Measurements from ENCODE around the gene MITF. TPM values are rescaled to one million over a fixed set of nuclear protein-coding genes. Genes with fewer than 3 reads are reported as not detected.

MITF gene
- total and polyA plus RNA-seq, 2 experiments from 2014 or later: 73.2 to 99.9 TPM

DNA sequence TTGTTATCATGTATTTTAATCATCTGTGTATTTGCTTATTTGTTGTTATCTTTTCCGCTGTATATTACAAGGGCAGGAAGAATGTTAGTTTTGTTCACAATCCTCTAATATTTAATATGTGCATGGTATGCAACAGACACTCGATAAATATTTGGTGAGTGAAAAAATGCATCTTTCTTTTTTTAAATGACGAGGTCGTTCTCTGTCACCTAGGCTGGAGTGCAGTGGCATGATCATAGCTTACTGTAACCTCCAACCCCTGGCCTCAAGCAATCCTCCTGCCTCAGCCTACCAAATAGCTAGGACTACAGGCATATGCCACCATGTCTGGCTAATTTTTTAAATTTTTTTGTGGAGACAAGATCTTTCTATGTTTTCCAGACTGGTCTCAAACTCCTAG is 66.2 kb downstream of the MITF start:
- Histone ChIP-seq H3K4me1 (ENCODE audit: low read depth) (no peaks in the 10 kb centered on the region), H3K9me3 (ENCODE audit: low read depth) (no peaks in the 10 kb centered on the region), H3K36me3 (no peaks in the 10 kb centered on the region), H3K27ac (no peak overlapping the region), H3K27me3 (no peaks in the 10 kb centered on the region), H3K4me3 (no peak overlapping the region)
- TF ChIP-seq, protein P1, sequence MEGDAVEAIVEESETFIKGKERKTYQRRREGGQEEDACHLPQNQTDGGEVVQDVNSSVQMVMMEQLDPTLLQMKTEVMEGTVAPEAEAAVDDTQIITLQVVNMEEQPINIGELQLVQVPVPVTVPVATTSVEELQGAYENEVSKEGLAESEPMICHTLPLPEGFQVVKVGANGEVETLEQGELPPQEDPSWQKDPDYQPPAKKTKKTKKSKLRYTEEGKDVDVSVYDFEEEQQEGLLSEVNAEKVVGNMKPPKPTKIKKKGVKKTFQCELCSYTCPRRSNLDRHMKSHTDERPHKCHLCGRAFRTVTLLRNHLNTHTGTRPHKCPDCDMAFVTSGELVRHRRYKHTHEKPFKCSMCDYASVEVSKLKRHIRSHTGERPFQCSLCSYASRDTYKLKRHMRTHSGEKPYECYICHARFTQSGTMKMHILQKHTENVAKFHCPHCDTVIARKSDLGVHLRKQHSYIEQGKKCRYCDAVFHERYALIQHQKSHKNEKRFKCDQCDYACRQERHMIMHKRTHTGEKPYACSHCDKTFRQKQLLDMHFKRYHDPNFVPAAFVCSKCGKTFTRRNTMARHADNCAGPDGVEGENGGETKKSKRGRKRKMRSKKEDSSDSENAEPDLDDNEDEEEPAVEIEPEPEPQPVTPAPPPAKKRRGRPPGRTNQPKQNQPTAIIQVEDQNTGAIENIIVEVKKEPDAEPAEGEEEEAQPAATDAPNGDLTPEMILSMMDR (IDR thresholded peaks at IDR 0.05; ENCODE audit: low read depth, low read length): no peak
- no peak for DNase-seq (ENCODE audit: low read depth in 1 of 2, low spot score in 1 of 2)

DNA sequence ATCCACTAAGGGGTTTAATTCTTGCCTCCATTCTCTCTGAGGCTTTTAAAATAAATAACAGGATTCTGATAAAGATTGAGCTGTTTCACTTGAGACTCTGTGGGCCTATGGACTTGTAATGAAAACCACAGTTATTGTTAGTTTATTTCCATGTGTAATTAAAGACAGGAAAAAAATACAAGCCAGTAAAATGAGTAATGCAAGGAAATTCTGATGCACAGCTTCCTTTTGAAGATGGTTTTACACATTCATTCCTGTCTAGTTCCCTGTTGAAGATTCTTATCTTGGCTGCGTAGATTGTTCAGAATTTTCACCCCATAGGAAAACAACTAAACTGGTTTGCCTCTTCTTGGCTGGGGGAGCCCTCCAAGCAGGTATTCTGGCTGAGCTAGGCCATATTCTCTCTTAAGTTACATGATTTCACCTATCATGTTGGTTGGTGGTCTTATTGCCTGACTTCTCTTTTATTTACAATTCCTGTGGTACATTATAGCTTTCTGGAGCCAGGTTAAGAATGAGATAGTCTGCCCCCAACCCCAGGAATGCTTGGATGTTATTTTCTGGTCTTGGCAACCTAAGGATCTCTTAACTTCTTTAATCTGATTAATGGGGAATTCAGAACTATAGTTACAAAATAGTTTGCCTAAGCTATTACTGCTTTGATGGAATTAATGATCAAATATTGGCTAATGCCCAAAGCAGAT is 67.6 kb downstream of the MITF start:
- H3K27me3 ChIP-seq: no peaks in the 10 kb centered on the region
- TF ChIP-seq, protein P1 (IDR thresholded peaks at IDR 0.05; ENCODE audit: low read depth, low read length): no peak
- DNase-seq (ENCODE audit: low read depth in 1 of 2, low spot score in 1 of 2): no peak
- H3K9me3 ChIP-seq (ENCODE audit: low read depth): no peaks in the 10 kb centered on the region
- no peak overlapping the region for H3K4me3 ChIP-seq
- no peak overlapping the region for H3K27ac ChIP-seq
- no peaks in the 10 kb centered on the region for H3K36me3 ChIP-seq
- H3K4me1 ChIP-seq (ENCODE audit: low read depth): peaks cover 12% of the 10 kb centered on the region

DNA sequence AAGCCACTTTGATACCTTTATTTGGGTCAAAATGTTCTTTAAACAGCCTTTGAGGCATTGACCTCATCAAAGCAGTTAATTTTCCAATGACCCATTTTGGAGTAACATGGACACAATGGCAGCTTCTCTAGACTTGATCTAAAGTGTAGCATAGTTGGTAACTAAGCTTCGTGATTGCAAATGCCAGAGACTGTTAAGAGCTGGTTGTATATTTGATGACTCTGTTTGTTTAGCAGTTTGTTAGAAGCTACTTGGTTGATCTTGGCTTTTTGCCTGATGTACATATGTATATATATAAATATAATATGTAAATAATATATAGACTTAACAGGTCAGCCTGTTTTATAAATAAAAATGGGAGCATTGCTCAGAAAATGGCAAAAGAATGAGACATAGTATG is 68.4 kb downstream of the MITF start:
- Histone ChIP-seq H3K36me3 (no peaks in the 10 kb centered on the region), H3K4me1 (ENCODE audit: low read depth) (peaks cover 20% of the 10 kb centered on the region), H3K9me3 (ENCODE audit: low read depth) (no peaks in the 10 kb centered on the region), H3K27ac (no peak overlapping the region), H3K27me3 (no peaks in the 10 kb centered on the region), H3K4me3 (no peak overlapping the region)
- TF ChIP-seq, protein P1 (IDR thresholded peaks at IDR 0.05; ENCODE audit: low read depth, low read length): no peak
- no peak for DNase-seq (ENCODE audit: low read depth in 1 of 2, low spot score in 1 of 2)

DNA sequence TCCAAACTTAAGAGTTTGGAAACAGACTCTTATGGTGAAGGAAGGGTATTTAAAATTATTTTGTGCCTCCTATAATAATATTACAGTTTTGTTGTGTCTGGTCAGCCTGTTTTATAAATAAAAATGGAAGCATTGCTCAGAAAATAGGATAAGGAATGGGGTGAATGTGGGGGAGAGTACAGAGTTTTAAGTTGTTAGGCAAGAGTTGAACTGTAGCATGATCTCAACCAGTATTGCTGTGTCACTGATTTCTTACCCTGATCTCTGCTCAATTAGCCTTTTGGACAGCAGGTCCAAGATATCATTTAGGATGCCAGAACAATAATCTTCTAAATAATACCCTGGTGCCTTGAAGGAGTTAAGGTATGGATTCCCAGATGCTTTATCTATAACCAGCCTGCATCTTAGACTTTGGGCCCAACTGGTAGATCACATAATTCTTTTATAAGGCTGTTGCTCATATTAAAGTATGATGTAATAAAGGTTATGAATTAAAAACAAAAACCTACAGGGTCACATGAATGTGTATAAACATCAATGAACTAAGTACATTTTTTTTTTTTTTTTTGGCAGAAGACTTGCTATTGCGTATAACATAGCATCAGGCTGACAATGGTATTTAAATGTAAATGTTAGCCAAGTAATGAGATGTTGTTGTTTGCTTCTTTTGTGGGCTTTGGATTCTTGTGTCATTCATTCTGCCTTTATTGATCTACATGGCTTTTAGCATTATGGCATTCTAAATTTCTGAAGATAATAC is 70.0 kb downstream of the MITF start:
- H3K27me3 ChIP-seq: no peaks in the 10 kb centered on the region
- H3K4me1 ChIP-seq (ENCODE audit: low read depth): peaks cover 28% of the 10 kb centered on the region
- DNase-seq (ENCODE audit: low read depth in 1 of 2, low spot score in 1 of 2): no peak
- TF ChIP-seq, protein P1 (IDR thresholded peaks at IDR 0.05; ENCODE audit: low read depth, low read length): no peak
- H3K9me3 ChIP-seq (ENCODE audit: low read depth): no peaks in the 10 kb centered on the region
- no peaks in the 10 kb centered on the region for H3K36me3 ChIP-seq
- no peak overlapping the region for H3K4me3 ChIP-seq
- H3K27ac ChIP-seq: no peak overlapping the region

DNA sequence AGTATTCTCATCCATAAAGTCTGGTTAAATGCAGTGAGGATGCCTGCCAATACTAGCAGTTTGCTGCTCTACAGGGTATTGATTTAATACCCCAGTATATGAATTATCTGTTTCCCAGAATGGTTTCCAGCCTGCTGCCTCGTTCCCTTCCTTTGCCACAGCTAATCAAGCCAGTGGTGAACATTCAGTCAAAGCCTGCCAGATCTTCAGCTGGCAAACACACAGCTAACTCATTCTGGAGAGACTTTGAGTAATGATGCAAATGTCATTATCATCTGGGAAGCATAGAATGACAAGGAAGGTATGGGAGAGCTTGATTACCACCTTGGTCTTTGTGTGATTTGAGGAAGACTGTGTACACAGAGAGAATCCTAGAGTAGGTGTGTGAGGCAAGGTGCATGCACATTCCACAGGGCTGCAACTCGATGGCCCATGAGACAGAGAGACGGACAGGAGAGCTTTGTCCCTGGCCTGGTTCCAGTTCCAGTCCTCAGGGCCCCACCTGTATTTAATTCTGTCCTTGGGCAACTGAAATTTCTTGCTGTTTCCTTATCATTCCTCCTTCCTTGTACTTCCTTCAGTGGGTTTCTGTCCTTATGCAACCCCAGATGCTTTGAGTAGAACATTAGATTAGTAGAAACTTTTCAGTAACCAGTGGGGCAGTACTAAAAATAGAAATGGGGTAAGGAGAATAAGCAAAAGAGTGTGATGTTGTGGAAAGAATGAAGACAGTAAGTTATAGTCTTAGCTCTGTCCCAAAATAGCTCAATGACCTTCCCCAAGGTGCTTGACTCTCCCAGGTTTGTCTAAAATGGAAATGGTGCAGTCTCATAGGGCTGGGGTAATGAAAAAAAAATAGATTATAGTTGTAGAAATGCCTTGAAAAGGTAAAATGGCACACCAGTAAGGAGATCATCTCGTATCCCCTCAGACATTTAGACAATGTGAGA is 72.5 kb downstream of the MITF start:
- Histone ChIP-seq H3K4me3 (no peak overlapping the region), H3K27me3 (no peaks in the 10 kb centered on the region), H3K36me3 (no peaks in the 10 kb centered on the region), H3K27ac (peak overlapping the region; percentile 77), H3K9me3 (ENCODE audit: low read depth) (no peaks in the 10 kb centered on the region), H3K4me1 (ENCODE audit: low read depth) (peaks cover 50% of the 10 kb centered on the region)
- no peak for DNase-seq (ENCODE audit: low read depth in 1 of 2, low spot score in 1 of 2)
- TF ChIP-seq, protein P1 (IDR thresholded peaks at IDR 0.05; ENCODE audit: low read depth, low read length): no peak

All from cardiac muscle cell (in vitro differentiated cells and primary cell).